ENCODE measurements around the gene PIP5K1C.
"Not testable (repeated sequence)": the region's sequence is repeated elsewhere in the genome, so short reads cannot be mapped to it uniquely, and the experiment has no call there.

PIP5K1C gene

GRCh38 chr19:3636506-3636905 lies 63.8 kb downstream of the PIP5K1C start:
- H3K4me3 ChIP-seq (ENCODE audit: low read depth, low read length): no peak overlapping the region
- no peak for DNase-seq (ENCODE audit: low read depth)

- H3K4me3 ChIP-seq (ENCODE audit: low read depth, low read length): no peak overlapping the region
- DNase-seq (ENCODE audit: low read depth): no peak
These were observed 65.7 kb downstream of the PIP5K1C start for GRCh38 chr19:3634496-3635045.

DNA sequence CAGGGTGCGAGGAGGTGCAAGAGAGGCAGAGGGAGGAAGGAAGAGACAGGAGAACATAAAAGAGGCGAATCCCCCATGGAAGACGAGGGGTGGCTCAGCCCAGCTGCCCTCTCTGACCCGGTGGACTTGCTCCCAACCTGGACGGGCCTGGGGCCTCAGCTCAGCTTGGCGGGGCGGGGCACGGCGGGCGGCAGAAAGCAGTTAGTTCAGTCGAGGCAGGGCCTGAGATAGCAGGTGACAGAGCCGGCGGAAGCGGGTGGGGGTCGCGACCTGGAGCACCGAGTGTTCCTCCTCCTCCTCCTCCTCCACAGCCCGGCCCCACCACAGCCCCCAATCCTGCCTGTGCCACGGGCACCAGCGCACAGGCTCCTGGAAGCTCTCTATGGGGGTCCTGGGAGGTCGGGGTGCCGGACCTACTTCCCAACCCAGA lies 66.7 kb downstream of the PIP5K1C start:
- no peak for DNase-seq (ENCODE audit: low read depth)

GRCh38 chr19:3632739-3633558 lies 67.3 kb downstream of the PIP5K1C start:
- H3K4me3 ChIP-seq (ENCODE audit: low read depth, low read length): no peak overlapping the region
- DNase-seq (ENCODE audit: low read depth): no peak

More for the DNA sequence above, 66.7 kb downstream of the PIP5K1C start:
- no peak overlapping the region for H3K4me3 ChIP-seq (ENCODE audit: low read depth, low read length)

DNA sequence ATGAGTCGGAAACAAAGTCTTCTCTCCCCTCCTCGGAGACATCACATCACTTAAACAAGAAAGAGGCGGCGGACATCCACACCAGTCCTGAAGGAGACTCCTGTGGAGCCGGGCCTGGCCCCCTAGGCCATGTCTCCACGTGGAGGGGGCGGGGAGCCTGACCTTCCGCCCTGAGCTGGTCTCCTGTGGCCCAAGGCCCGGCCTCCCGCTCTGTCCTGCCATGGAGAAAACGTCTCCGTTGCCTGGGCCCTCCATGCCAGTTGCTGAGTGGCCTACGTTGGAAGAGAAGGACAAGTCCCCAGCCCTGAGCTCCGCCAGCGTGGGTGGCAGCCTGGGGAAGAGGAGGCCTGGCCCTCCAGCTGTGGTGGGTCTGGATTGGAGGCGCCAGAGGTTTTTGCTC lies 68.2 kb downstream of the PIP5K1C start:
- H3K4me3 ChIP-seq (ENCODE audit: low read depth, low read length): no peak overlapping the region
- no peak for DNase-seq (ENCODE audit: low read depth)

GRCh38 chr19:3631053-3631861 lies 69.0 kb downstream of the PIP5K1C start:
- no peak for DNase-seq (ENCODE audit: low read depth)
- H3K4me3 ChIP-seq (ENCODE audit: low read depth, low read length): no peak overlapping the region

GRCh38 chr19:3628766-3629165 lies 71.5 kb downstream of the PIP5K1C start:
- not testable (repeated sequence) for DNase-seq (ENCODE audit: low read depth); H3K4me3 ChIP-seq (ENCODE audit: low read depth, low read length)

GRCh38 chr19:3627351-3627723 lies 72.9 kb downstream of the PIP5K1C start:
- H3K4me3 ChIP-seq (ENCODE audit: low read depth, low read length): peak overlapping the region; percentile 97
- DNase-seq (ENCODE audit: low read depth): no peak

- peak; percentile 94 for DNase-seq (ENCODE audit: low read depth)
- peak within 1 kb of the TSS; percentile 97 for H3K4me3 ChIP-seq (ENCODE audit: low read depth, low read length)
These were observed 73.6 kb downstream of the PIP5K1C start, which contains the start of gene CACTIN for GRCh38 chr19:3626473-3627350. Gene CACTIN, minus strand, starts transcription at chr19:3626790. Its CDS starts 28 bp downstream, at chr19:3626762.

GRCh38 chr19:3625996-3626472 lies 74.2 kb downstream of the PIP5K1C start:
- DNase-seq (ENCODE audit: low read depth): no peak

GRCh38 chr19:3623716-3624115 lies 76.6 kb downstream of the PIP5K1C start:
- DNase-seq (ENCODE audit: low read depth): no peak
- no peak overlapping the region for H3K4me3 ChIP-seq (ENCODE audit: low read depth, low read length)

More at GRCh38 chr19:3625996-3626472, 74.2 kb downstream of the PIP5K1C start:
- H3K4me3 ChIP-seq (ENCODE audit: low read depth, low read length): peak overlapping the region; percentile 97

DNA sequence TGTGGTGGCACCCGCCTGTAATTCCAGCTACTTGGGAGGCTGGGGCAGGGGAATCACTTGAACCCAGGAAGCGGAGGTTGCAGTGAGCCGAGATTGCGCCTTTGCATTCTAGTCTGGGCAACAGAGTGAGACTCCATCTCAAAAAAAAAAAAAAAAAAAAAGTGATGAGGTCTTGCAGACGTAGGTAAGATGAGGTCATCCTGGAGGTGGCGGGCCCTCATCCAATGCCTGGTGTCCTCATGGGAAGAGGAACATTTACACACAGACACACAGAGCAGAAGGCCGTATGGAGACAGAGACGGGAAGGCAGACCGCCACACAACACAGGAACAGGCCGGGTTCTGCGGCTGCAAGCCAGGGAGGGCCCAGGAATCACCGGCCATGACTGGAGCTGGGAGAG lies 78.0 kb downstream of the PIP5K1C start:
- DNase-seq (ENCODE audit: low read depth): no peak
- no peak overlapping the region for H3K4me3 ChIP-seq (ENCODE audit: low read depth, low read length)

DNA sequence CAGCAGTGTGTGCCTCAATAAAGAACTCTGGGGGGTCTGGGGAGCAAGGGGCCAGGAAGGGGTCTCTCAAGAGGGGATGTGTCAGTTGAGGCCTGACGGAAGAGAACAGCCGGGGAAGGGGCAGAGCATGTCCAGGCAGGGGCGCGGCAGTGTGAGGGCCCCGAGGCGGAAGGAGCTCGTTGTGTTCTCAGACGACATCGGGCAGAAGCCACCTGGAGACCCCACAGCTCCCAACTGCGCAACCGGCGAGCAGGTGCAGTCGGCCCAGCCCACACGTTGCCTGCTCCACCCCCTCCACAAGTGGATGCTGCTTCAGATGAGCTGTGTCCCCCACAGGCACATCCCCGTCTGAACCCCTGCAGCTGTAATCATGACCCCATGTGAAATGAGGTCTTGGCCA lies 78.6 kb downstream of the PIP5K1C start:
- no peak overlapping the region for H3K4me3 ChIP-seq (ENCODE audit: low read depth, low read length)
- no peak for DNase-seq (ENCODE audit: low read depth)

- no peak overlapping the region for H3K4me3 ChIP-seq (ENCODE audit: low read depth, low read length)
- no peak for DNase-seq (ENCODE audit: low read depth)
These were observed 79.3 kb downstream of the PIP5K1C start for GRCh38 chr19:3620817-3621547.

GRCh38 chr19:3620145-3620816 lies 80.0 kb downstream of the PIP5K1C start:
- no peak overlapping the region for H3K4me3 ChIP-seq (ENCODE audit: low read depth, low read length)
- DNase-seq (ENCODE audit: low read depth): no peak

GRCh38 chr19:3619631-3620012 lies 80.6 kb downstream of the PIP5K1C start:
- no peak overlapping the region for H3K4me3 ChIP-seq (ENCODE audit: low read depth, low read length)
- DNase-seq (ENCODE audit: low read depth): no peak

- no peak for DNase-seq (ENCODE audit: low read depth)
- no peak overlapping the region for H3K4me3 ChIP-seq (ENCODE audit: low read depth, low read length)
These were observed 81.2 kb downstream of the PIP5K1C start for GRCh38 chr19:3618811-3619630.

Measured in skeletal muscle cell (primary cell).